A172 (cell line): ENCODE measurements around the gene UCK2. TPM values are rescaled to one million over a fixed set of nuclear protein-coding genes. Genes with fewer than 3 reads are reported as not detected.
A peak's percentile ranks its signal among the peaks of the same experiment; 100 is the strongest.
"Not testable (repeated sequence)": the region's sequence is repeated elsewhere in the genome, so short reads cannot be mapped to it uniquely, and the experiment has no call there.

Experiments
- DNase-seq: peaks from one replicate; pipeline ENCODE4 v3.0.0-alpha.2; 2015; ENCODE audit warnings: low spot score
- total RNA-seq: library from RNA; depleted of rRNA; stranded (reverse); fragments of >200 nt; shearing (Covaris generic); gene quantifications from 2 replicates; pipeline ENCODE4 v1.2.3, GENCODE V29; 2014; rRNA removed

UCK2 gene
- 71.3 and 104 TPM in 2 replicates for total RNA-seq

DNA sequence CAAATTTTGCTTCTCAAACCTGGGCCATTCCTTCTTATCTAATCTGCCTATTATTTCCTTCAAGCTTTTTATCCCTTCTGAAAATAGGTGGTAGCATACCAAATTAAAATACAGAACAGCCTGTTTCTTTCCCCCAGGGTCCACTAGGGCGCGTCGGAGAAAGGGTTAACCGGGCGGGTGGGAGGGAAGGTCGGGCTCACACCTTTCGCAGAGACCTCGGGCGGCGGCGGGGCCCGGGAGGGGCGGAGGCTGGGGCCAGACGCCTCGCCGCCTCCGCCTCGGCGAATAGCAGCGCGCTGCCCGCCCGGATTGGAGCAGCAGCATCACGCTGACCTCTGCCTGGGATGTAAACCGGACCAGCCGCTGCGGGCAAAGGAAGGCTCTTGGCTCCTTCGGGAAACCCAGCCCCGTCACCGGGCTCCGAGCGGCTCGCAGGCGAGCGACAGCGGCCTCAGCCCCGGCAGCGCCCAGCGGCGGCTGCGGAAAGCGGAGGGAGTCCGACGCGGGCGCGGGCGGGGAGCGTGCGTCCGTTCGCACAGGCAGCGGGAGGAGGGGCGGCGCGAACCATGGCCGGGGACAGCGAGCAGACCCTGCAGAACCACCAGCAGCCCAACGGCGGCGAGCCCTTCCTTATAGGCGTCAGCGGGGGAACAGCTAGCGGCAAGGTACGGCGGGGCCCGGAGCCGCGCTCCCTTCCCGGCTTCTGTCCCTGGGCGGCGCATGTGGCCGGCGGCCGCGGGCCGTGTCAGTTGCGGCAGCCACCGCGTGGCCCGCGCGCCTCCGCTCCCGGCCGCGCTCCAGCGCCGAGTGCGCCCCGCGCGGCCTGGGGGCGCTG is at the start of gene UCK2:
Gene UCK2, plus strand, starts transcription at position 347 of the 835 bp plus-strand sequence. Its CDS starts 220 bp downstream, at position 567.
- peak; percentile 66 for DNase-seq

DNA sequence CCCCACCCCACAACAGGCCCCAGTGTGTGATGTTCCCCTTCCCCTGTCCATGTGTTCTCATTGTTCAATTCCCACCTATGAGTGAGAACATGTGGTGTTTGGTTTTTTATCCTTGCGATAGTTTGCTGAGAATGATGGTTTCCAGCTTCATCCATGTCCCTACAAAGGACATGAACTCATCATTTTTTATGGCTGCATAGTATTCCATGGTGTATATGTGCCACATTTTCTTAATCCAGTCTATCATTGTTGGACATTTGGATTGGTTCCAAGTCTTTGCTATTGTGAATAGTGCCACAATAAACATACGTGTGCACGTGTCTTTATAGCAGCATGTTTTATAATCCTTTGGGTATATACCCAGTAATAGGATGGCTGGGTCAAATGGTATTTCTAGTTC is 49.2 kb upstream of the UCK2 start:
- not testable (repeated sequence) for DNase-seq

DNA sequence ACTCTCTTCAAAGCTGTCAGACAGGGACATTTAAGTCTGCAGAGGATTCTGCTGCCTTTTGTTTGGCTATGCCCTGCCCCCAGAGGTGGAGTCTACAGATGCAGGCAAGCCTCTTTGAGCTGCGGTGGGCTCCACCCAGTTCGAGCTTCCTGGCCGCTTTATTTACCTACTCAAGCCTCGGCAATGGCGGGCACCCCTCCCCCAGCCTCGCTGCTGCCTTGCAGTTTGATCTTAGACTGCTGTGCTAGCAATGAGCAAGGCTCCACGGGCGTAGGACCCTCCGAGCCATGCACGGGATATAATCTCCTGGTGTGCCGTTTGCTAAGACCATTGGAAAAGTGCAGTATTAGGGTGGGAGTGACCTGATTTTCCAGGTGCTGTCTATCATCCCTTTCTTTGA is 43.9 kb upstream of the UCK2 start:
- DNase-seq: not testable (repeated sequence)

DNA sequence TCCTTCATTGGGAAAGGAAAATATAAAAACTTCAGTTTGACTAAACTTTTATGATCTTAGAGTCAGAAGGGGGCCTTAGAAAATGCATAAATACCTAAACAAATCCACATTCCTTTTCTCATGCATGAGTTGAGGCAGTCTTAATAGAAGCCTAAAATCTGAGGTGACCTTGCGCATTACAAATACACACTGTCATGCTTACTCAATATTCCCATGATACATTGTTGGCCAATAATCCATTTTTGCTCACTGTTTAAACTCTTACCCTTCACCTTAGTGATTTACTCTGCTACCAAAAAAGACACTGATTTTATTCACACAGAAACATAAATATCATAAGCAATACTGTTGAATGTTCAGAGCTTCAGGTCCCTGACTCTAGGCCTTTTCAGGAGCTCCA is 39.7 kb upstream of the UCK2 start:
- no peak for DNase-seq

DNA sequence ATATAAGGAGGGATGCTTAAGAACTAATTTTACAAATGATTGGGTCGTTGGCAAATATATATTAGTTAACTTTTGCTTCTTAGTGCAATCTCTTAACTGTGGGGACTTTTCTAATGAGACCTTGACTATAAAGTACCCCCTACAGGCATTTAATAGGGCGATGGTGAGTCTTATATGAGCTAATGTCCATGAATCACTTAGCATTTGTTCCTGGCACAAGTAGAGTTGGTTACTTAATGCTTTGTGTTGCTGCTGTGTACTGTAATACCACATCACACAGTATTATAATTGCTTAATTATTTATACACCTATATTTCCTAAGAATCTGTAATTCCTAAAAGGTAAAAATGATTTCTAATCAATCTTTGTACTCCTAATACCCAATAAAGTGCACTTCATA is 33.5 kb upstream of the UCK2 start:
- no peak for DNase-seq

DNA sequence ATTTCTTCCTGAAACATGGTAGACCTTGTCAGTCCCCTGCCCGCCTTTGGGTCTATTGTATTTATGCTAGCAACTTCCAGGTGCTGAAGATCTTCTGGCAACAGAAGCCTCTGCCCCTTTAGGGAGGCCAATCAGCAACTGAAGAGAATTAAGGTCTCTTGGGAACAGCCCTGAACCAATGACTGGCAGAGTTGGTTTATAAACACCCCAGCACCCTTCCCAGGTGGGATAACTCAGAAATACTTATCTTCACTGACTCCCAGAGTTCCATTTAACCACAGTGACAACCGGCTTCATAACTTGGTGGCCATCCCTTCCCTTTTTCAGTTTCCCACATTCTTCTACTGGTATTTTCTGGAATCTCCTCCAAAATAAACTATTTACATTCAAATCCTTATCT is 31.5 kb upstream of the UCK2 start:
- DNase-seq: no peak

DNA sequence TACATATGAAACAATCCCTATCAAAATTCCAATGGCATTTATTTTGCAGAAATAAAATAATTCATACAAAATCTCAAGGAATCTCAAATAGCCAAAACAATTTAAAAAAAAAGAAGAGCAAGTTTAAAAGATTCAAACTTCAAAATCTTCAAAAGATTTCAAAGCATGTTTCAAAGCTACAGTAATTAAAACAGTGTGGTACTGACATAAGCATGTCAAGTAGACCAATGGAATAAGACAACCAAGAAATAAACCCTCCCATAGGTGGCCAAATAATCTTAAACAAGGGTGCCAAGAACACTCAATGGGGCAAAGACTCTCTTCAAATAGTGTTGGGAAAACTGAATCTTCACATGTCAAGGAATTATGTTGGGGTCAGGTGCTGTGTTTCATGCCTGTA is 28.0 kb upstream of the UCK2 start:
- no peak for DNase-seq

DNA sequence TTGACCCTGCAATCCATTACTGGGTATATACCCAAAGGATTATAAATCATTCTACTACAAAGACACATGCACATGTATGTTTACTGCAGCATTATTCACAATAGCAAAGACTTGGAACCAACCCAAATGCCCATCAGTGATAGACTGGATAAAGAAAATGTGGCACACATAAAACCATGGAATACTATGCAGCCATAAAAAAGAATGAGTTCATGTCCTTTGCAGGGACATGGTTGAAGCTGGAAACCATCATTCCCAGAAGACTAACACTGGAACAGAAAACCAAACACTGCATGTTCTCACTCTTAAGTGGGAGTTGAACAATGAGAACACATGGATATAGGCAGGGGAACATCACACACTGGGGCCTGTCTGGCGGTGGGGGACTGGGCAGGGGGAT is 22.9 kb upstream of the UCK2 start:
- not testable (repeated sequence) for DNase-seq

DNA sequence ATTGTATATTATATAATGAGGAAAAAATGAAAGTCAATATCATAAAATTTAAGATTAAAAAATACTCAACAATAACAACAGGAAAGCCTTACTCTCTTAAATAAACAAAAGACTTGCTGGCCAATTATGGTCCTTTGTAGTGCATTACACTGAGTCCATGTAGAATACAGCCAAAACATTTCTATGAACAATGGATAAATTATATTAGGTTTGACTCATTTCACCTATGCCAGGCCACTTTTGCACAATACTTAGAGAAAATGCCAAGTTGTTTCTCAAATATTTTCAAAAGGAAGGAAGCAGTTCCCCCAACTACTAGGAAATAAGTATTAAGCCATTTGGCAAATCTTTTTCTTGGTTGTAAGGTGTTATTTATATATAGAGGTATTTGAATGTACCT is 19.8 kb upstream of the UCK2 start:
- DNase-seq: no peak

DNA sequence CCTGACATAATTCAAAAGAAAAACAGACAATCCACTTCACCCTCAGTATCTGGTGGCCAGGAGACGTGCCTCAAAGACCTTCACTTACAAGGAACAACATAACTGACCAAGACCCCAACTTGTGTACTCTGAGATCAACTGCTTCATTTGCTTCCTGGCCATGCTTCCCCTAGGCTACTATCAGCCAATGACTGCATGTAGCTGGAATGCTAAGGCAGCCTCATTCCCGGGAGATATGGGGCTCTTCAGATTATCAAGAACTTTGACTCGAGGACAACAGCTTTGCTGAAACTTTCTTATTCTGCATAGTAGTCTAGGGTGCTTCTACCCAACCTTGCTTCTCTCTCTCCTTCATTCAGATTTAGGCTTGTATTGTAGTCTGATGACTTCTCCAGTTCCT is 11.7 kb upstream of the UCK2 start:
- DNase-seq: peak; percentile 23

DNA sequence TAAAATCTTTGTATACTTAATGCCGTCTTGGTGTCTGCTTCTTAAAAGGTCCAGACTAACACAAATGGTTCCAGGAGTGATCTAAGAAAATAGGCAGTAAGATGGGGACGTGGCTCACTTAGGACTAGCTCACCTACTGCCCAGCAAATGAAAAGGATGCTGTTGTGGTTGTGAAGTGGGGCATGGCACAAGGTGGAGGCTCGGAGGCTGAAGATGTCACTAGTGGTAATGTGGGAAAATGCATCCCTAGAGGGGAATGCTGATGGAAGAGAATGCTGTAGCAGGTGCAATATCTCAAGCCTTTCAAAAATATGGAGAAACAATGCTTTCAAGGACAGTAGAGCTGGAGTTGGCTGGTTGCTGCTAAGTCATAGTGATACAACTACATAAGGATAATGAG is 11.3 kb upstream of the UCK2 start:
- DNase-seq: no peak

DNA sequence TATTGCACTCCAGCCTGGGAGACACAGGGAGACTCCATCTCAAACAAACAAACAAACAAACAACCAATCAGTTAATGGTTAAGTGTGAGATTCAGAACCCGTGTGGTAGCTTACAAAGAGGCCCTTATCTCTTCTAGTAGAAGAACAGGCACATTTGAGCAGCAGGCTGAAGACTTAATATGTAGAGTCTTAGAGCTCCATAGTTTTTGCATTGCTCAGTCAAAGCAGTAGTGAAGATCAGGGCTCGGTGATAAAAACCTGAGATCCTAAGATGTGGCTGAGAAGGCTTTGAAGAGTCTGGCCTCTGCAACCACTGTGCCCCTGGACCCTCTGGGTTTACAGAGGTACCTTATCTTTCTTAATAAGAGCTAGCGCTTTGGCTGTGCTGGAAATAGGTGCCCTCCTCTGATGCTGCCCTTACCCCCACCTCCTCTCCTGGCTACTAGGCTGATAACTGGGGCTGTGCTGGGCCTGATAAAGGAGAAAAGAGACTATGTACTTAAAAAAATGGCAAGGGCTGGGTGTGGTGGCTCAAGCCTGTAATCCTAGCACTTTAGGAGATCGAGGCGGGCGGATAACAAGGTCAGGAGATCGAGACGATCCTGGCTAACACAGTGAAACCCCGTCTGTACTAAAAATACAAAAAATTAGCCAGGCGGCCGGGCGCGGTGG is 10.5 kb upstream of the UCK2 start:
- no peak for DNase-seq

DNA sequence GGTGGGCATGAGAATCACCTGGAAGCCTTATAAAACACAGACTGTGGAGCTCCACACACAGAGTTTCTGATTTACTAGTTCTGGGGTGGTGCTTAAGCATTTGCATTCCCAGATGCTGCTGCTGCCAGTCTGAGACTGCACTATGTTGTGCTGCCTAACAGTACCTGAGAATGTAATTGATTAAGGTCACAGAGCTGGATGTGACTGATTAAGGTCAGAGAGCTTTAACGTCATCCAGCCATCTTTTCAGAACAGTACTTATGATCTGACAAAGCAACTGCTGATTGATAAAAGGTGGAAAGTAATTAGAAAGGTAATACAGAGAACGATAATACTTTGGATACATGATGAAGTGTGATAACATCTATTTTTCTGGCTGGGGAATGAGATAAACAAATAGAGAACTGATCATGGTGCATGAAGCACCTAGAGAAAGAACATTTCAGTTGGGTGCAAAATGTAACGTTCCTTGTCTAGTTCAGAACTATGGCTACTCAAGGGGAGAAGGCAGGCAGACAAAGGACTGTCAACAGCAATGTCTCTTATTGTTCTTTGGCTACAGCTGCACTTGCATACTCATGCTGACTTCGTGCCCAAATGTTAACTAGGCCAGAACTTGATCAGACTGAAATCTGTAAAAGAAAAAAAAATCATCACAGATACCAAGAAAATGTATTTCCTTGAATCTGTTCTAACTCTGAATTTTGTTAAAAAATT is 3.7 kb upstream of the UCK2 start:
- DNase-seq: no peak

DNA sequence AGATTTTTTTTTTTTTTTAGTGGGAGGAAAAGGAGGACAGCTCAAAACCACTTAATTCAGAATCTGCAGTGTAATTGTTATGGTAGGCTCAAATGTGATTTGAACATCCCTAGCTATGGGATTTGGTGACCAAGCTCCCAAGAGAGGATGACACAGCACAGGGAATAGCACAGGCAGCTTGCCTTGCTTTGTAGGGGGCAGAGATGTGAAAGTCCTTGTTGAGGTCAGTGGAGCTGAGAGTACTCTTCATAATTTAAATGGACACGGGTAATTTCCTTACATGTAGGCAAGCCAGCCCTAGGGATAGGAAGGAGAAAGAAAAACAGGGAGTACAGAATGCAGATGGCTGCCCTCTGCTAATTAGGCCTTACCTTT is 3.2 kb upstream of the UCK2 start:
- DNase-seq: no peak

DNA sequence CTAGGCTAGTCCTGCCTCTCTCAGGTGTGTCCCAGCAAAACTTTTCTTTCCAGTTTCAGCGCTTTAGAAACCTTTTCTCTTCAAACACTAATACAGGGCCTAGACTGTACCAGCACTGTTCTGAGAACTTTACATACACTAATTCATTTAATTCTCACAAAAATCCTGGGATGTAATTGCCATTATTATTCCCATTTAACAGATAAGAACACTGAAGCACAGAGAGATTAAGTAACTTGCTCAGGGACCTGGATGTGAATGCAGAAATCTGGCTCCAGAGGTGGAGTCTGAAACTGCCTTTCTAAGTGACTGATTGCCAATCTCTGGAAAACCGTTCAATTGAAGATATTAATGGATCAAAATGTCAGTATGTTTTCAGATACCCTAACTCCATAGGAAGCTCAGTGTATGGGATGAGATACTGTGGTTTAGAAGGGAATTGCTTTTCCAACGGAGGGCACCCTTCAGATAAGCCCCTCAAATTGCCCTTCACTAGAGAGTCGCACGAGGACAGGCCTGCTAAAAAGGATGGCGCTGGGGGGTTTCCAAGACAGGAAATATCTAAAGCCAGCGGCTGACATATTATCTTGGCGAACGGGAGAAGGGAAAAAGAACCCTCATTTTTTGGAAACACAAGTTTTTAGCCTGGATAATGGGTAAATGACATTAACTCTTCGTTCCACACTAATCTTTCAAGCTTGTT is 698 bp upstream of the UCK2 start:
- DNase-seq: no peak

DNA sequence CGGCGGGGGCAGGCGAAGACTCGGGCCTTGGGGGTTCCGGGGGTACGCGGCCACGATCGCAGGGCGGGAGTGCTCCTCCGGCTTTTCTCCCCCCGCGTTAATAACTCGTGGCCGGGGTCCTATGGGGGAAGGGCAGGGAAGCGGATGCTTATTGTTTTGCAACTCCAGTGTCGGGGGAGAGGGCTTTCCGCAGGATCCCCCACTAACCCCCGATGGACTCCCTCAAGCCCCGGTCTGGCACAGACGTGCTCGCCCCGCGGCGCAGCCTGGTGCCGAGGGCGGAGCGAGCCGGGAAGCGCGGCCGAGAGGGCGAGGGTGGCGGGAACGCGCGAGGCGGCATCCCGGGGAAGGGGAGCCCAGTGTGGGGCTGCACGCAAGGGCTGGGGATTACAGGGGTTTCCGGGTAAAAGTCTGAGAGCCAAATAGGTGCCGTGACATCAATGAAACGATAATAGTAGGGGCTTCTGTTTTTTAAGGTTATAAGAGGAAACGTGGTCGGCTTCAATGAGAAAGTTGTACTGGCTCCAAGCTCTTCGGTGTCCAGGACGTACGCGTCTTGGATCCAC is 772 bp downstream of the UCK2 start:
- peak; percentile 44 for DNase-seq

DNA sequence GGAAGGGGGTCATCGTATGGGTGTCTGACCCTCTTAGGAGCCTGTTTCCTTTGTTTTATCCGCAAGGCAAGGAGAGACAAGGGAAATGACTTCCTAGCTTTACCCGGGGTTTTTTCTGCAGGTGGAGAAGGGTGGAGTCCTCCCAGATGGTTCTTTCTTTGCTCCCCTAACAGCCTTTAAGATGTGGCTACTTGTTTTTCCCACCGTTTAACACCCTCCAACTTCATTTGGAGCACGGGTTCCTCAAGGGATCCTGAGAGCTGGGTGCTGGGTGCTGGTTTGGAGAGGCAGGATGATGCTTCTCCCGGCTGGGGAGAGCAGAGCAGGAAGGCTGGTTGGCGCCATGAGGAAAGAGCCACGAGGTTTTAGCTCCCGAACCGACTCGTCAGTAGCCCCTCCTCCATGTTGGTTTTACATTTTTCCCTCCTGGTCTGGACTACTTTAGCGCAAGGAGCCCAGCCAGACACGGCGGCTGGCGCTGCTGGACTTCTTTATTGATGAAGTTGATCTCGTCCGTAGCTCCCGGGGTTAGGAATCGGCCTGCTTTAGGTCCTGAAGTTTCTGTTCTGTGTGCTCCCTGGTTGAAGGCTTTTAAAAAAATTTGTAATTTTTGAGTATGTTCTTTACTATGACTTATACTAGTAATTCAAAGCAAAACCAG is 1.4 kb downstream of the UCK2 start:
- DNase-seq: peak; percentile 83

DNA sequence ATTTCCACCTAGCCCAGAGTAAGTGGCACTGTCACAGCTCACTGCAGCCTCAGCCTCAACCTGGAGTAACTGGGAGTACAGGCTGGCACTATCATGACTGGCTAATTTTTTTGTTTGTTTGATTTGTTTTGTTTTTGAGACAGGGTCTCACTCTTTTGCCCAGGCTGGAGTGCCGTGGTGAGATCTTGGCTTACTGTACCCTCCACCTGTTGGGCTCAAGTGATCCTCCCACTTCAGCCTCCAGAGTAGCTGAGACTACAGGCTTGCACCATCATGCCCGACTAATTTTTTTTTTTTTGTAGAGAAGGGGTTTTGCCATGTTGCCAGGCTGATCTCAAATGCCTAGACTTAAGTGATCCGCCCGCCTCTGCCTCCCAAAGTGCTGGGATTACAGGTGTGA is 2.5 kb downstream of the UCK2 start:
- no peak for DNase-seq

DNA sequence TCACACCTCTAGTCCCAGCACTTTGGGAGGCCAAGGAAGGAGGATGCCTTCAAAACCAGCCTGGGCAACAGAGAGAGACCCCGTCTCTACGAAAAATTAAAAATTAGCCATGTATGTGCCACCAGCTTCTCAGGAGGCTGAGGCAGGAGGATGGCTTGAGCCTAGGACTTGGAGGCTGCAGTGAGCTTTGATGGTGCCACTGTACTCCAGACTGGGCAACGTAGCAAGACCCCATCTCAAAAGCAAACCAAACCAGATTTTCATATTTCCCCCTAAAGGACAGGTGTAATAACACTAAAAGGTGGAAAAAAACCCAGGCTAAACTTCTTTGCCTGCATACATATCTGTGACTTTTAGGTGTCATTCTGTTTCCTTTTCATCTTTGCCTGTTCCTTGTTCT is 3.7 kb downstream of the UCK2 start:
- DNase-seq: no peak

DNA sequence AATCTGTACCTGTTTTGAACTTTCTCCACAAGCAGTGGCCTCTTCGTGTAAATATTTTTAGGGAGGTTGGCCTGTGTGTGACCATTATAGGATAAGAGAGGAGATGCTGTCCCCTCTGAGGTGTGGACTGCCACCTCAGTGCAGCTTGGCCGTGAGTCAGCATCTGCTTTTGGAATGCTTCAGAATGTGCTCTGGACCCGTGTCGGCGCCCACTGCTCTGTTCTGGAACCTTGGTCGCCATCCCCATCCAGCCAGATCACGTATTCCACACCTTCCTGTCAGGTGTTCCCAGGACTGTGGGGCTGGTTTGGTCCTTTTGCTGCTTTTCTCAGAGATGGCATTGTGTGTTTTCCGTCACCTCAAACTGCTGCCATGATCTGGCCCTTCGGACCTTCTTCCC is 5.5 kb downstream of the UCK2 start:
- no peak for DNase-seq

DNA sequence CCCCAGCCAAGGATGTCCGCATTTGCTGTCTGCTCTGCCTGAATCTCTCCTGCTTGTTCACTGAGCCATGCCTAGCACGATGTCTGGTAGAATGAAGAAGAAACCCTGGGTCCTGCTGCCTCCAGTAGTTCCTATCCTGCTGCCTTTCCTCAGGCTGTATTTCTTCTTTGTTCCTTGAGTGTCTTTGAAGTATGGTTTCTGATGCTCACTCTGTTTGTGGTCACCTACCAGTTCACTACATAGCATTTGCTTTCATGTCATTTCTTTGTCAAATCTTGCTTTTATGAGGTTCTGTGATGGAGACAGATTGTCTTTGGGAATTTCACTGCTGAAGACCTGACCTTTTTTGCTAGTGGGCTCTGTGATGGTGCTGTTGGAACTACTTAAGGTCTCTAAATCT is 5.9 kb downstream of the UCK2 start:
- DNase-seq: no peak
